Stimulated activated naive CD8-positive, alpha-beta T cell treated with anti-CD3 and anti-CD28 coated beads, Interleukin-15, amount 100 ng/mL, for 72 hours (primary cell): Measurements from ENCODE around the gene GPR63.

Experiments
- ATAC-seq: fragments of 150-1000 bp; cut with Tn5 transposase; 2 replicates; pipeline ENCODE4 v1.10.0; 2021; ENCODE audit warnings: mild to moderate bottlenecking, moderate library complexity
- DNase-seq, 2 donors: peaks; one replicate each; pipeline ENCODE4 v3.0.0; 2021 to 2022
- H3K27ac Mint-ChIP-seq, 2 donors: one replicate each; pipeline ENCODE4 v1.8.0; 2022; ENCODE audit warnings: mild to moderate bottlenecking in 2 of 2, mixed read lengths in 2 of 2, moderate library complexity in 2 of 2
- H3K27me3 Mint-ChIP-seq: one replicate; pipeline ENCODE4 v1.8.0; 2022; ENCODE audit warnings: mixed read lengths
- H3K4me1 Mint-ChIP-seq: one replicate; pipeline ENCODE4 v1.8.0; 2022; ENCODE audit warnings: mild to moderate bottlenecking, mixed read lengths
- H3K4me3 Mint-ChIP-seq, 2 donors: one replicate each; pipeline ENCODE4 v1.8.0; 2022; ENCODE audit warnings: mild to moderate bottlenecking in 2 of 2, mixed read lengths in 2 of 2, moderate library complexity in 1 of 2
- H3K9me3 Mint-ChIP-seq, 2 donors: one replicate each; pipeline ENCODE4 v1.8.0; 2022; ENCODE audit warnings: mixed read lengths in 2 of 2

GPR63 gene

DNA sequence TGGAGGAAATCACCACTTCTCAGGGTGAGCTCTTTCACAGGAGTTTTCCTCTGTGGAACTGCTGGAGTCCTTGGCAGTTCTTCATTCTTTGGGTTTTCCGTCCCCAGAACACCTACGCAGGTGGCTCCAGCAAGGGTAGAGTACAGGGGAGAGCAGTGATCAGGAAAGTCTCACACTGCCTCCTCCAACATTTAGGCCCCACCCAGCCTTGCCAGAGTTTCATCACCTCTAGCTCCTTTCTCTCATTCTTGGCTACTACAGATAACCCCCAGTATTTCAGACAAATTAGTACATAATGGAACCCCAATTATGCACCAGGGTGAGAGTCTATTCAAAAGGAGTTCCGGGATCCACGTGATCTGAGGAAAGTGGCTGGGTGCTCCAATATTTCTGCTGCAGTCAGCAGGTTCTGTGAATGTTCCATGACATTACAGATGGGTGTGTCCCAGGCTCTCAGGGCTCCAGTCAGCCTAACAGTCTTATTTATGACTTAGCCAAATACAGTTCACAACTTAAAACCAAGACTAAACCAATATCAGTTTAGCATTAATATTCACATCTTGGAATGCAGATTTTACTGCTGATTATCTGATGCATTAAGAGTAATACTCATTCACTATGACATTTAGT, 44.6 kb downstream of the GPR63 start:
- no peak for ATAC-seq
- Mint-ChIP-seq H3K4me1 (peaks cover 5% of the 10 kb centered on the region), H3K27me3 (peaks cover 7% of the 10 kb centered on the region), H3K27ac (no peak overlapping the region), H3K9me3 (peaks cover 0 to 6% of the 10 kb centered on the region in 2 donors), H3K4me3 (no peak overlapping the region)
- DNase-seq = no peak

DNA sequence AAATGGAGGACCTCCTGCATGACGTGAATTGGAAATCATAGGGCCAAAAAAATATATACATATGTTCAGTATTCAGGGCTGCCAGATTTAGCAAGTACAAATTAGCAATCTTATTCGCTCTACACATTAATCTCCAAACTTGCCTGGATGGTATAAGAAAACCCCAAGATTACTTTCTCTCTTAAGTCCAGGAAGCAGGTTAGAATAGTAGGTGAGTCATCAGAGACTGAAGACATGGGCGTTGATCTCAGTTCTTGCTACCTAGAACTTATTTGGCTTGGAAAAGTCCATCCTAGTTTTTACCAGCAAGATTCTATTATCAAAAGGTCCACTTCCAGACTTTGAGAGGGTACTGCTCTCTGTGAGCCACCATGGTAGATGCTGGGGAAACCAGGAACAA, 47.4 kb downstream of the GPR63 start:
- Mint-ChIP-seq H3K4me3 (no peak overlapping the region), H3K27ac (no peak overlapping the region), H3K4me1 (peaks cover 5% of the 10 kb centered on the region), H3K27me3 (peaks cover 7% of the 10 kb centered on the region), H3K9me3 (peaks cover 0 to 6% of the 10 kb centered on the region in 2 donors)
- DNase-seq (no peak), ATAC-seq (no peak)

DNA sequence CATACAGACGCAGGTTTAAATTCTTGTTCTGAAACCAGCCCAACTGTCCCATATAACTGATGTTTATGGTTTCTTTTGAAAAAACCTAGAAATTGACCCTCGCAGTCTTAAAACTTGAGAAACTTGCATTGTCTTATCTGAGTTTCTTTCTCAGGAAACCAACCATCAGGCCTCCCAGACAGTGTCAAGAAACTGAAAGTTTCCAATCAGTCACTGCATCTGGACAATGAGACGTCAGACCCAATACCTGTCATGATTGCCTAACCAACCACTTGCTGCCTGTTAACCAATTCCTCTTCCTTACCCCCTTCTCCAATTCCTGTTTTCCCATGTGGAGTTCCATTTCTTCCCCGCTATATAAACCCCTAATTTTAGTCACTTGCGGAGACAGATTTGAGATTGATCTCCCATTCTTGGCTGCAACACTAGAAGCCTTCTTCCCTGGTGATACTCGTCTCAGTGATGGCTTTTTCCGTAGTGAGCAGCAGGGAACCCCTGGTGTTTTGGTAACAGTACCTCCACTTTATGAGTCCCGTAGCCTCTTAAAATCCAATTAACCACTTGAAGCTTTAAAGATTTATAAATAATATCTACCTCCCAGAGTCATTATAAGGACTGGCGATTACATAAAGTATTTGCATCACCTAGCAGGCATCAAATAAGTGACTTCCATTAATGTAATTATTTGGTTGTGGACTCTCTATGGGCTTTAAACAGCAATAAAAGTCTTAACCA, 49.3 kb downstream of the GPR63 start:
- DNase-seq = no peak
- Mint-ChIP-seq H3K4me3 (no peak overlapping the region), H3K27me3 (peaks cover 7% of the 10 kb centered on the region), H3K9me3 (peaks cover 0 to 6% of the 10 kb centered on the region in 2 donors), H3K4me1 (peaks cover 5% of the 10 kb centered on the region), H3K27ac (no peak overlapping the region)
- ATAC-seq = no peak

DNA sequence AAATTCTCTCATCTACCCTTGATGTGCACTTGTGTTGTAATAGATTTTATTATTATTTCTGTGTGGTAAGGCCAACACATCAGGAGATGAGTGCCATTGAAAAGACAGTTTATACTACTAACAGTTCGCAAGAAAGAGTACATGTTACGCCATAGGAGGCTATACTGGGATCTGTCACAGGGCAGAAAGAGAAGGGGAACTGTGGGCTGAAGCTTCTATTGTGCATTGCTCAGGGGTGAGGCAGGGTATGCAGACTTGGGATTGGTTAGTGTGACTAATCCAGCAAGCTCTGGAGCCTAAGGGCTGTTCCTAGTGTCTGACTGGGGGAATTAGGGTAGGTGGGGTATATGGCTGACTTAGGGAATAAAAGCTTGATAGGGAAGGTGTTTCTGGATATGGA, 50.9 kb downstream of the GPR63 start:
- H3K4me1 Mint-ChIP-seq = peaks cover 5% of the 10 kb centered on the region
- ATAC-seq (no peak), DNase-seq (no peak)
- H3K27me3 Mint-ChIP-seq = peaks cover 7% of the 10 kb centered on the region
- no peak overlapping the region for H3K4me3 Mint-ChIP-seq
- H3K27ac Mint-ChIP-seq = no peak overlapping the region
- peaks cover 0 to 6% of the 10 kb centered on the region in 2 donors for H3K9me3 Mint-ChIP-seq

DNA sequence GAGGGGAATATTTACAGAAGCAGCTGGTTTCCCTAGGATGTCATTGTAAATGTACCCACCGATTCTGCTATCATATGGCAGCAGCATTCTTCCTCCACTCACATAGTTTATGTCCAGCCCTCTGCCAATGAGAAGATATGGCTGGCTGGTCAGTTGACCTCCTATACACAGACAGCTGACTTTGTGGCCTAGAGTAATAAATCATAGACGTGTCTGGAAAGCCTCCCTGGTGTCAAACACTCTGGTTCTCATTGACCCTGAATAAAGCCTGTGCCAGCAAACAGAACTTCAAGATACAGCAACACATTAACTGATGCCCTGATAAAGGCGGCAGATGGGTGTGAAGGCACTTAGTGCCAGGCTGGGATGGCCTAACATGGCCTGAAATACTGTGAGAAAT, 52.6 kb downstream of the GPR63 start:
- Mint-ChIP-seq H3K27ac (no peak overlapping the region), H3K4me3 (no peak overlapping the region), H3K4me1 (no peaks in the 10 kb centered on the region), H3K9me3 (no peaks in the 10 kb centered on the region), H3K27me3 (peaks cover 4% of the 10 kb centered on the region)
- ATAC-seq (peak; percentile 18), DNase-seq (no peak)

DNA sequence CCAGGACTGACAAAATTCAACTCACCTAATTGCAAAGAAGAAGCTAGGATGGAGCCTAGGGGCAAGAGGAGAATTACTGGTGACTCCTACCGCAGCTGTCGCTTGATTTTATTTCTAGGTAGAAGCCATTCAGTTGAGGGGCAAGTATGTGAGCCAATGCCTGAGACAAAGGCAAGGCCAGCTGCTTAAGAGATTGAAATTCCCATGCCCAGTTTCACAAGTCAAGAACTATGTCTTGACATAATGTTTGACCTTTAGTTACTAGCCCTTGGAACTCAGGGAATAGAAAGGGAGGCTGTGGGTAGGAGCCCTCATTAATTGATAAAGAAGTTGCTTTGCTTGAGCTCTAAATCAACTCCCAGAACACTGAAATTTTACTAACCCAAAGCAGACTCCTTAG, 54.0 kb downstream of the GPR63 start:
- ATAC-seq = no peak
- DNase-seq = no peak
- H3K4me3 Mint-ChIP-seq = no peak overlapping the region
- no peaks in the 10 kb centered on the region for H3K27me3 Mint-ChIP-seq
- no peaks in the 10 kb centered on the region for H3K4me1 Mint-ChIP-seq
- H3K9me3 Mint-ChIP-seq = no peaks in the 10 kb centered on the region
- H3K27ac Mint-ChIP-seq = no peak overlapping the region

DNA sequence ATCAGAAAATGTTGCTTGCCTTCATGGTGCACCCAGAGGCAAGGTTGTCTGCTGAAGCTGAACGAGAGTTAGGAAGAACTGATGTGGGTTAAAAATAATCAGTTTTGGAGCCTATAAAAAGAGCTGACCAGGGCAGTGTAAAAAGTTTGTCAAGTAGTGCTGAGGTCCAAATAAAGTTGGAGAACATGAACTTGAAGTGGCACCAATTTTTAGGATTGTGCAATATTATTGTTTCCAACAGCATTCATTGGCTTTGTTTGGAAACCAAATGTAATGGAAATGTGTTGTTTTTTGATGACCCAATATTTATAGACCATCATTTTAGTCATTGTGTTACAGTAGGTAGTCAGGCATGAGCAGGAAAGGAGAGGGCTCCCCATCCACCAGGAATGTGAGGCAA, 55.7 kb downstream of the GPR63 start:
- no peaks in the 10 kb centered on the region for H3K4me1 Mint-ChIP-seq
- no peak for ATAC-seq

DNA sequence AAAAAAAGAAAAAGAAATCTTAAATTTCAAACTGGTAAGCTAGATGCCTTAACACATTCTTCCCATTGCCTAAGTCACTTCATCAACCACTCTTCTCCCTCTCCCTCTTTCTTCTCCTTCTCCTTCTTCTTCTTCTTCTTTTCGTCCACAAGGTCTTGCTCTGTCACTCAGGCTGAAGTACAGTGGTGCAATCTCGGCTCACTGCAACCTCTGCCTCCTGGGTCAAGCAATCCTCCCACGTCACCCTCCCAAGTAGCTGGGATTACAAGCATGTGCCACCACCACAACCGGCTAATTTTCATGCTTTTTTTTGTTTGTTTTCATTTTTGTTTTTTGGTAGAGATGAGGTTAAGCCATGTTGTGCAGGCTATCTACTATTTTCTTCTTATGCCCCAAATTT, 60.2 kb downstream of the GPR63 start:
- Mint-ChIP-seq H3K27me3 (peaks cover 15% of the 10 kb centered on the region), H3K9me3 (no peaks in the 10 kb centered on the region), H3K4me1 (no peaks in the 10 kb centered on the region), H3K27ac (peak overlapping the region in 1 of 2 donors; percentile 77), H3K4me3 (no peak overlapping the region)
- no peak for ATAC-seq
- DNase-seq = no peak

More for the DNA sequence above, 55.7 kb downstream of the GPR63 start:
- H3K27ac Mint-ChIP-seq = no peak overlapping the region
- H3K27me3 Mint-ChIP-seq = peaks cover 11% of the 10 kb centered on the region
- H3K4me3 Mint-ChIP-seq = no peak overlapping the region
- no peaks in the 10 kb centered on the region for H3K9me3 Mint-ChIP-seq
- DNase-seq = no peak

DNA sequence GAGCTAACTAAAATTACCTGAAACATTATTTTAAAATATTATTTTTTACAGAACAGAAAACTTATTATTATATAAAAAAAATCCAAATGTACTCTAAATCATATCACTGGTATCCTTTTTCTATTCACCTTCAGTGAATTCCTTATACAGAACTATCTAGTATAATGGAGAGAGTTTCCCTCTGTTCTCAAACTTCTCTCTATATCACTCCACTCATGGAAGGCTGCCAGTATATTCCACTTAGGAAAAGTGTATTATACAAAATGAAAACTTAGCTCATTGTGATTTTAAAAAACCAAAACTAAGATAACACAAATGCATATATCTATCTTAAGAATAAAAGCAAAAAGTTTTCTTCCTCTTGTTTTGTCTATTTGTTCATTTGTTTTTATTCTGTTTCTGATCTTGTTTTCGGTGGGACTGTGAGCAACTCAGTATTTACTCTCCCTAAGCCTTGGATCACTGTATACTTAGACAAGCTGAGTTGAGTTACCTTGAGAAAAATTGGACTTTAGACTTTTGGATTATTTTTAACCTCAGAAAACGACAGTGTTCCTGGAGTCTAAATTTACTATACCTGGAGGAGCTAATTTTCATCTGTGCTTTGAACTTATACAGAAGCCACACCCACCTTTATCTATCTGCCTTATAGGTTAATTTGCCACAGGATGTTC, 61.4 kb downstream of the GPR63 start:
- Mint-ChIP-seq H3K4me3 (no peak overlapping the region), H3K4me1 (no peaks in the 10 kb centered on the region), H3K27me3 (peaks cover 15% of the 10 kb centered on the region), H3K27ac (no peak overlapping the region), H3K9me3 (no peaks in the 10 kb centered on the region)
- DNase-seq = no peak
- ATAC-seq = no peak

DNA sequence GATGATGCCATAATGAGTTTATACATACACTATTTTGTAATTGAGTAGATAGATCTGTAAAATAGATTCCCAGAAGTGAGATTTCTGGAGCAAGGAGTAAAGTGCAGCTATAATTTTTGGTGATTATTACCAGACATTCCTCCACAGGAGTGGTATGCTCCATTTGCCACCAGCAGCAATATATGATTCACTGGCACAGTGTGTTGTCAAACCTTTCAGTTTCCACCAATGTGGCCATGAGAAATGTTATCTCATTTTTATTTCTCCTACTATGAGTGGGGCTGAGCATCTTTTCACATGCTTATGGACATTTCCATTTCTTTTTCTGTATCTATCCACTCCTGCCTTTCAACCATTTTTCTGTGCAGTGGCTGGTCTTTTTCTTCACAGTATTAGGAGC, 70.5 kb downstream of the GPR63 start:
- Mint-ChIP-seq H3K4me3 (no peak overlapping the region), H3K27ac (no peak overlapping the region), H3K4me1 (no peaks in the 10 kb centered on the region), H3K9me3 (peaks cover 8 to 15% of the 10 kb centered on the region in 2 donors), H3K27me3 (peaks cover 37% of the 10 kb centered on the region)
- ATAC-seq = peak; percentile 77
- DNase-seq = no peak

DNA sequence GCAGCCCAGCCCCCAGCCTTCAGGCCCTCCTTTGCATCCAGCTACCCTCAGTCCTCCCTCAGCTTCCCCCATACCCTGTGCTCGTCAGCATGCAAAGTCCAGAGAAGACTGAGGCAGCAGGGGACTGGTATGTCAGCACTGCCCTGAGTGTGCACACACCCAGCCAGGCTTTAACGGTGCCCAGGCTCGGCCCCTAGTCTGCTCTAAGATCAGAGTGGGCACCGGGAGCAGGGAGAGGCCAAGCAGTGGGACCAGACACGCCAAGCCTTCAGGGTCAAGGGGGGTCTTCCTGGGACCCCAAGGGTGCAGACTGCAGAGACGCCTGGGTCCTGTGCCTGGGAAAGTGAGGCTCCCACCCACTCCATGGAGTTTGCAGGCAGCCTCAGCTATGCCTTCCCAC, 74.7 kb downstream of the GPR63 start:
- H3K27ac Mint-ChIP-seq = no peak overlapping the region
- no peak overlapping the region for H3K4me3 Mint-ChIP-seq
- DNase-seq (no peak), ATAC-seq (peak; percentile 32)
- H3K27me3 Mint-ChIP-seq = peaks cover 30% of the 10 kb centered on the region
- H3K4me1 Mint-ChIP-seq = peaks cover 5% of the 10 kb centered on the region
- H3K9me3 Mint-ChIP-seq = no peaks in the 10 kb centered on the region

DNA sequence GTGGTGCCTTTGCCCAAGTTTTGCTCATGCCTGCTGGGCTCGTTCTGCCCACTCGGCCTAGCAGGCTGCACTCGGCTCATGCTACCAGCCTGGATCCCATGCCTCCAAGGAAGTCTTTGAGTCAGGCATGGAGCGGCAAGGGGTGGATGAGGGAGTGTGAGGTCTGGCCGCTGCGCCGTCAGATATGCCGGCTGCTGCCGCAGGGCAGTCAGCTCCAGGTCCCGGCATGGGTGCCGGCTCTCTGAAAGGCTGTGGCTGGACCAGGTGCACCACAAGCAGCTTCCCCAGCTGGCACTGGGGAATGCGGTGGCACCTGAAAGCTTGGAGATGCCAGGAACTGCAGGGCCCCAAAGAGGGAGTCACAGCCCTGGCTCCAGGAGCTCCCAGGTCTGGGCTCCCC, 75.5 kb downstream of the GPR63 start:
- no peak overlapping the region for H3K4me3 Mint-ChIP-seq
- H3K27ac Mint-ChIP-seq = no peak overlapping the region
- no peaks in the 10 kb centered on the region for H3K9me3 Mint-ChIP-seq
- H3K4me1 Mint-ChIP-seq = peaks cover 5% of the 10 kb centered on the region
- no peak for ATAC-seq
- DNase-seq = no peak
- H3K27me3 Mint-ChIP-seq = peaks cover 30% of the 10 kb centered on the region

DNA sequence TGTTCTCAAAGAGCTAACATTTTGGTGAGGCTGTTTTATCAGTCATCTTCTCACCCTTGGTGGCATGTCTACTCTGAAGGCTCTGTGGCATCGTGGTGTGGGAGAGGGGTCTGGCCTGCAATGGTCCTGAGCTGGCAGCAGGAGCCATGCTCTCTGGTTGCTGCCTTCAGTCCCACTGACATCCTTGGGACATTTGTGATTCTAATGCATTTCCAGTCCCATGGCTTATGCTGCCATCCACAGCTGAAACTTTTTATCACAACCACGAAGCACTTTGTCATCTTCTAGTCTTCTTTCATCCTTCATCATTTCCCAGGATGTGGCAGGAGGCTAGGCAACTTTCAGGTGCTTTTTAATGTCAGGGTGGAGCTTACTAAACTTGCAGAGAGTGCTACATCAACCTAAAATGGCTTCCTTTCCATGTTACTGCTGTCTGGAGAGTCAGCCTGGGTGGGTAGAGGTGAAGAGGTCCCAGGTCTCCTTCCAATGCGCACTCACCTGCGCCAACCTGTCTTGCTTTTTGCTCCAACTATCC, 77.1 kb downstream of the GPR63 start:
- DNase-seq (no peak), ATAC-seq (peak; percentile 64)
- no peak overlapping the region for H3K4me3 Mint-ChIP-seq
- peaks cover 5% of the 10 kb centered on the region for H3K4me1 Mint-ChIP-seq
- no peak overlapping the region for H3K27ac Mint-ChIP-seq
- peaks cover 30% of the 10 kb centered on the region for H3K27me3 Mint-ChIP-seq
- H3K9me3 Mint-ChIP-seq = no peaks in the 10 kb centered on the region

DNA sequence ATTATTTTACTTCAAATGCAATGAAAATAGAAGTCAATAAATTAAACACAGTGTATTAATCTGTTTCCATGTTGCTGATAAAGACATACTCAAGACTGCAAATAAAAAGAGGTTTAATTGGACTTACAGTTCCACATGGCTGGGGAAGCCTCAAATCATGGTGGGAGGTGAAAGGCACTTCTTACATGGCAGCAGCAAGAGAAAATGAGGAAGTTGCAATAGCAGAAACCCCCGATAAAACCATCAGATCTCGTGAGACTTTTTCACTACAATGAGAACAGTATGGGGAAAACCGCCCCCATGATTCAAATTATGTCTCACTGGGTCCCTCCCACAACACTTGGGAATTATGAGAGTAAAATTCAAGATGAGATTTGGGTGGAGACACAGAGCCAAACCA, 82.2 kb downstream of the GPR63 start:
- peaks cover 27% of the 10 kb centered on the region for H3K27me3 Mint-ChIP-seq
- no peaks in the 10 kb centered on the region for H3K9me3 Mint-ChIP-seq

DNA sequence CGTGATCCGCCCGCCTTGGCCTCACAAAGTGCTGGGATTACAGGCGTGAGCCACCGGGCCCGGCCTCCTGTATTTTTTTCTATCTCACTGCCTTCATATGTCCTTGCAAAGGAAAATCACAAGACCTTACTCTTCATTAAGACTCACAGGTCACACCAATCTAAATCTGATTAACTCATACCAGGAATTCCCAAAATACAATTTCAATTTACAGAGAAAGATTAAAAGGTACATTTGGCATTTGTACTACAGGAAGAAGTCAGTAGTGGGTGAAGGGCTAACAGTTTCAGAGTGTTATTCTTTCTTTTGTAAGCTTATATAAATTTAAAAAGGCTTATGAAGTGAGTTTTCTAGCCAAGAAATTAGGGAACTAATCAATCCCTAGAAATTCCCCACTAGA, 87.4 kb downstream of the GPR63 start:
- Mint-ChIP-seq H3K4me3 (no peak overlapping the region), H3K4me1 (no peaks in the 10 kb centered on the region)

More for the DNA sequence above, 82.2 kb downstream of the GPR63 start:
- DNase-seq (no peak), ATAC-seq (no peak)
- Mint-ChIP-seq H3K4me1 (no peaks in the 10 kb centered on the region), H3K4me3 (no peak overlapping the region), H3K27ac (no peak overlapping the region)

More for the DNA sequence above, 87.4 kb downstream of the GPR63 start:
- Mint-ChIP-seq H3K27me3 (peaks cover 33% of the 10 kb centered on the region), H3K27ac (no peak overlapping the region), H3K9me3 (no peaks in the 10 kb centered on the region)
- ATAC-seq (no peak), DNase-seq (no peak)
